GM12873 (cell line): Measurements from ENCODE around the gene SNRPB.

Source experiments
- CTCF ChIP-seq: IDR thresholded peaks from 2 replicates; pipeline ENCODE4 v1.5.1; 2012; ENCODE audit warnings: low read depth, mild to moderate bottlenecking, moderate library complexity, low read length, control low read depth; ENCODE audit not compliant: insufficient read depth; ENCODE audit errors: missing control alignments

SNRPB gene

GRCh38 chr20:2470423-2471193 is at the start of gene SNRPB:
TSS of gene SNRPB (minus strand) at chr20:2470789. CDS start at chr20:2470690, 99 bp downstream.
- TF ChIP-seq CTCF: no peak

DNA sequence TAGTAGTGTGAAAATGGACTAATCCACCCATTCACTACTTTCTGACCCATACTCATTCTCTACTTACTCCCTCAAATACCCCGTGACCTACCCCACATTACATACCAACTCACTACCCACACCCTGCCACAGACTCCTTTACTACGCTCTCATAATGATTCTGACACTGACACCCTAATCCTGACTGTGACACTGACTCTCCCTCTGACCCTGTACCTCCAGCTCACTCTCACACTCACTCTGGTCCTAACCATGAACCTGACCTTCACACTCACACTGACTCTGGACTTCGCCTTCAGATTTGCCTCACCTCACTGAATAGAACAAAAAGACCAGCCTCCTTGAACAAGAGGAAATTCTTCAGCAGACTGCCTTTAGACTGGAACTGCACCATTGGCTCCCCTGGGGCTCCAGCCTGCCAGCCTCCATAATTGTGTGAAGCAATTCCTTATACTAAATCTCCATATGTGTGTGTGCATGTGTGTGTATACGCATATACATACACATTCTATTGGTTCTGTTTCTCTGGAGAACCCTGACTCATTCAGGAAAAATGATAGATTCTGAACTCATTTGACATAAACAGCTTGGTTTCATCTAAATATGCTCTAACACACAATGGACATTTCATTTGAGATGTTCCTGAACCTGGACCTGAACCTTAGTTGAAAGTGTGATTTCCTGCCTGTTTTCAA is 48.7 kb upstream of the SNRPB start:
- no peak for TF ChIP-seq CTCF

DNA sequence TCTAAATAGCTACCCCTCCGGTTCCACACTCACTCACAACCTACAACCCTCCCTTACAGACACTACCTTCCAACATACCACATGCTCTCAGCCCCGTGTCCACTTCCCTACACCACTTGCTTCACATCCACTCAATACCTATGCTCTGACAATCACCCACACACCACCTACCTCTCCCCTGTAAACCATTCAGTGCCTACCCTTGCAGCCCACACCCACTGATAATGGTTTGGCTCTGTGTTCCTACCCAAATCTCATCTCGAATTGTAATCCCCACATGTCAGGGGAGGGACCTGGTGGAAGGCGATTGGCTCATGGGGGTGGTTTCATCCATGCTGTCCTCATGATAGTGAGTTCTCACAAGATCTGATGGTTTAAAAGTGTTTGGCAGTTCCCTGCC is 48.0 kb upstream of the SNRPB start:
- TF ChIP-seq CTCF: no peak

- TF ChIP-seq CTCF: no peak
These were observed 47.5 kb upstream of the SNRPB start for GRCh38 chr20:2518096-2518495.

- no peak for TF ChIP-seq CTCF
These were observed 45.8 kb upstream of the SNRPB start for GRCh38 chr20:2516399-2516798.

DNA sequence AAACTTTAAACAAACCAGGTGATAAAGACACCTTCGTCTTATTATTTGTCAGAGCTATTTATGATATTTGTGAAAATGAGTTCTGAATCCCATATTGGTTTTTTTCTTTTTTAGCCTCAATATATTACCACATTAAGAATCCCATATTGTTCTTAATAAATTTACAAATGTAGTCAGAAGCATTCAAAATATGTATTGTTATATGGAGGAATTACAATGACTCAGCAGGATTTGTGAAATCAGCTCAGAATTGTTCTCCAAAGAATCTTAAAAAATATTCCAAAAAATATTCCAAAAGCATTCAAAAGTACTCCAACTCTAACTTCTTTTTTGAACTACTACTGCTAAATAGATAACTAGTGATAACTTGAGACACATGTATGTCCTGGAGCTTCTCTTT is 44.6 kb upstream of the SNRPB start:
- TF ChIP-seq CTCF: no peak

DNA sequence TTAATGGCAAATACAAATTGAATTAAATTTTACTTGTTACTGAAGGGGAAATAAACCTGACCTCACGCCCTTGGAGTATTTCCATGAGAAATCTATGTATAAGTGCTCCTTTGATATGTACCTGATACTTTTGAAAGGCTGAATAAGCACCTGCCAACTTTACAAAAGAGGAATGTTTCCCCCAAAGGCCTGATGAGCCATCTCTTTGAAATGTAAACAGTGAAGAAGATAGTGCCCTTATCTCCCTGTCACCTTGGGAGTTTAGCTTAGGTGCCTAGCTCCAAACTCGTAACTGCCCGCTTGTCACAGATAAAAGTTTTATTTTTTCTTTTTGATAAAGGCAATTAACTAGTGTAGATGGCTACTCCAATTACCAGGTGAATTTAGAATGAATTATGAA is 39.2 kb upstream of the SNRPB start:
- TF ChIP-seq CTCF: no peak
